Measurements from ENCODE around the gene UBE2V1. TPM values are rescaled to one million over a fixed set of nuclear protein-coding genes. Genes with fewer than 3 reads are reported as not detected.
A peak's percentile ranks its signal among the peaks of the same experiment; 100 is the strongest.
"Not testable (repeated sequence)": the region's sequence is repeated elsewhere in the genome, so short reads cannot be mapped to it uniquely, and the experiment has no call there.

Gene UBE2V1
- total RNA-seq, 2 experiments from 2014 or later = 150 to 156 TPM

DNA sequence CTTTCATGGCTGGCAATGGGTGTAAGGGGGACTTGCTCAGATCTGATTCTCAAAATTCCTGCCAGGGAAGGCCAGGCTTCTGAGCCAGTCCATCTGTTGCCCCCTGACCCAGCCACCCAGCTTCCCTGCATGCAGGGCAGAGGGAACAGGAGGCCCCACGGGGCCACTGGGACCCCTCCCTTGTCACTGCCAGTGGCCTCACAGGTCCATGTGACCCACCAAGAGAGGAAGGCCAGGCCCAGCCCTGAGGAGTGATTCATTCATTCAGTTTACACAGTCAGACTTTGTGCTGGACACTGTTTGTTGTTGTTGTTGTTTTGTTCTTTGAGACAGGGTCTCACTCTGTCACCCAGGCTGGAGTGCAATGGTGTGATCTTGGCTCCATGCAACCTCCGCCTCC lies 39.5 kb downstream of the UBE2V1 start:
- H3K27me3 Mint-ChIP-seq = peaks cover 4% of the 10 kb centered on the region

DNA sequence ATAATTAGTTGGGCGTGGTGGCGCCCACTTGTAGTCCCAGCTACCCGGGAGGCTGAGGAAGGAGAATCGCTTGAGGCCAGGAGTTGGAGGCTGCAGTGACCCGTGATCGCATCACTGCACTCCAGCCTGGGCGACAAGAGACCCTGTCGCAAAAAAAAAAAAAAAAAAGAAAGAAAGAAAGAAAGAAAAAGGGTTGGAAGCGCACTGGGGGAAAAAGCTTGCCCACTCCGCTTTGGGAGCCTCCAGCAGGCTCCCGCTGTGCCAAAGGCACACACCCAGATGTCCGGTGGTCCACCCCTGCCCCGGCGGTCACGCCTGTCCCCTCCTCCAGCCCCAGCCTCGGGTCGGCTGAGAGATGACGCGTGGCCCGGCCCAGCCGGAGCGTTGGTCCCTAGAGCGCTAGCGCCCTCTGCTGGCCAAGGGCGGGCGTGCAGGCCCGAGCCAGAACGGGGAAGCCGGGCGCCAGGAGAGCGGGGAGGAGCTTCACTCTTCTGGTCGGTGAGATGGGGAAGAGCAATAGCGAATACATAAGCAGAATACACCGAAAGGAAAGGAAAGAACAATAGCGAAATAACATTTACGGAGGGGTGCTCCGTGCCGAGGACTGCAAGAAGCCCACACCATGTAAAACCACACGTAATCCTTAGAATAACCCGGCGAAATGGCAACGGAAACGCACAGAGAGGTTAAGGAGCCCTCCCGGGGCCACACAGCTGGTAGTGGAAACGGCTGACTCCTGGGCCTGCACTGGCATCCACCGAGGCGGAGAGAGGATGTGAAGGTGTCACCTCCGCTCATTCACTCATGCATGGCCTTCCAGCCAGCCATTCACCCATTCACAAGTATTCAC lies 41.7 kb downstream of the UBE2V1 start:
- Mint-ChIP-seq H3K27ac (no peak overlapping the region), H3K36me3 (no peaks in the 10 kb centered on the region), H3K9me3 (no peaks in the 10 kb centered on the region), H3K4me1 (no peaks in the 10 kb centered on the region), H3K27me3 (peaks cover 4% of the 10 kb centered on the region), H3K4me3 (peak overlapping the region; percentile 64)
- DNase-seq = peak; percentile 91

More for the DNA sequence above, 39.5 kb downstream of the UBE2V1 start:
- Mint-ChIP-seq H3K4me3 (no peak overlapping the region), H3K9me3 (no peaks in the 10 kb centered on the region), H3K27ac (no peak overlapping the region), H3K36me3 (no peaks in the 10 kb centered on the region), H3K4me1 (no peaks in the 10 kb centered on the region)
- no peak for DNase-seq

DNA sequence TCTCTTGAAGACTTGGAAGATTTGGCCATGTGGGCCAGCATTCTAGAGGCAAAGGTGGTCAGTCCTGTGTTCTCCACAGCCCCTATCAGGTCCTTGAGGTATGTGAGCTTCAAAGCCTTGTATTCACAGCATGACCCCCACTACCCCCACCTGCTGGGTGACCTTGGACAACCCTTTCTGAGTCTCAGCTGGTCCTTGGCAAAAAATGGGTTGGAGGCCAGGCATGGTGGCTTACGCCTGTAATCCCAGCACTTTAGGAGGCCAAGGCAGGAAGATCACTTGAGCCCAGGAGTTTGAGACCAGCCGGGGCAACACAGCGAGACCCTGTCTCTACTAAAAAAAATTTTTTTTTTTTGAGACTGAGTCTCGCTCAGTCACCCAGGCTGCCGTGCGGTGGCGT lies 42.6 kb downstream of the UBE2V1 start:
- peaks cover 4% of the 10 kb centered on the region for H3K27me3 Mint-ChIP-seq
- no peaks in the 10 kb centered on the region for H3K36me3 Mint-ChIP-seq
- DNase-seq = no peak
- H3K4me3 Mint-ChIP-seq = no peak overlapping the region
- H3K9me3 Mint-ChIP-seq = no peaks in the 10 kb centered on the region
- no peaks in the 10 kb centered on the region for H3K4me1 Mint-ChIP-seq
- H3K27ac Mint-ChIP-seq = no peak overlapping the region

DNA sequence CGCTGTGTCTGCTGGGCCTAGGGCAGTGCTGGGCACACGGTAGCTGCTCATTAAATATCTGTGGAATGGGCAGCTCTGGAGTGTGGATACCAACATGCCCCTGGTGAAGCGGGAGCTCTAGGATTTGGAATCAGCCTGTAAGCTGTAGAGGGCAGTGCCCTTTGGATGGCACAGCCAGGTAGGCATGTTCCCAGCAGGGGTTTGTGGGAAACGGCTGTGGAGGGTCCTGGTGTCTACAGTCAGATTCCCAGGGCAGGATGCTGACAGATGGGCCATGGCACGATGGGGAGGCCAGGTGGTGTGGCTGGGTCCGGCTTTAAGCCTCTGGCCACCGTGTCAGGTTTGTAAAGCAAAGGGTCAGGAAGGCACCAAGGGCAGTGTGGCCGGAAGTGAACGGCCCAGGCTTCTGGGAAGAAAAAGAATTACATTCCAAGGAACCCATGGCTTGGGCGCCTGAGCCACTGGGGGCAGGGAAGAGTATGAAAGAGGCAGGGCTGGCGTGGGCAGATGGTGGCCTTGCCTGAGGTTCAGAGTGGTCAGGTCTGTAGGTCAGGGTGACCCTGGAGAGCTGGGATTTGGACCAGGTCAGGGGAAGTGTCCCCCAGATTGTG lies 44.8 kb downstream of the UBE2V1 start:
- peaks cover 4% of the 10 kb centered on the region for H3K27me3 Mint-ChIP-seq
- no peak overlapping the region for H3K27ac Mint-ChIP-seq
- no peaks in the 10 kb centered on the region for H3K9me3 Mint-ChIP-seq
- DNase-seq = no peak
- H3K36me3 Mint-ChIP-seq = no peaks in the 10 kb centered on the region
- no peaks in the 10 kb centered on the region for H3K4me1 Mint-ChIP-seq
- H3K4me3 Mint-ChIP-seq = no peak overlapping the region

DNA sequence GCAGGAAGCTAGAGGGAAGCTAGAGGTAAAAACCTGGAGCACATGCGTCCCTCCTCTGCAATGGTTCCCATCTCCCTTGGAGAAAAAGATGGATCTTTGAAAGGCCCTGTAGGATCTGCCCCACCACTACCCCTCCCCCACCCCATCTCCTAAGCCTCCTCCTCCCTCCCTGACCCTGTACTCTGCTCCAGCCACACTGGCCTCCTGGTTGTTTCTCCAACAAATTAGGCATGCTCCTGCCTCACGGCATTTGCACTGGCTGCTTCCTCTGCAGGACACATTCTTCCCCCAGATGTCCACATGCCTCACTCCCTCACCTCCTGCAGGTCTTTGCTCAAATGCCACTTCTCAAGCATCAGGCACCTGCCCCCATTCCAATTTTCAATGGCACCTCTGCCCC lies 45.5 kb downstream of the UBE2V1 start:
- Mint-ChIP-seq H3K9me3 (no peaks in the 10 kb centered on the region), H3K4me3 (no peak overlapping the region), H3K4me1 (no peaks in the 10 kb centered on the region), H3K27ac (no peak overlapping the region), H3K27me3 (peaks cover 4% of the 10 kb centered on the region), H3K36me3 (no peaks in the 10 kb centered on the region)
- DNase-seq = no peak

DNA sequence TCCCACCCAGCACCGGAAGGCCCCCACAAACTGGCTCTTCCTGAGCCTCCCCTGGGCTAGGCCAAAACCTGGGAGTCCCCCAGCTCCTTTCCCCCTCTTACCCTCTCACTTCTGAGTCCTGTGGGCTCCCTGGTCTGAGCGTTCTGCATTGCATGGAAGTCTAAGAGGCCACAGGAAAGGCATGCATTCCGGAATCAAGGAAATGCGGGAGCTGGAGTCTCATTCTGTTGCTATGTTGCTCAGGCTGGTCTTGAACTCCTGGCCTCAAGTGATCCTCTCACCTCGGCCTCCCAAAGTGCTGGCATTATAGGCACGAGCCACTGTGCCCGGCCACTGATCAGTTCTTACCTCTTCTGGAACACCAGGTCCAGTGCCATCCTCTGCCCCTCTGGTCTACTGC lies 45.9 kb downstream of the UBE2V1 start:
- no peak overlapping the region for H3K4me3 Mint-ChIP-seq
- no peak overlapping the region for H3K27ac Mint-ChIP-seq
- H3K27me3 Mint-ChIP-seq = peaks cover 4% of the 10 kb centered on the region
- DNase-seq = no peak
- H3K36me3 Mint-ChIP-seq = no peaks in the 10 kb centered on the region
- no peaks in the 10 kb centered on the region for H3K9me3 Mint-ChIP-seq
- no peaks in the 10 kb centered on the region for H3K4me1 Mint-ChIP-seq

DNA sequence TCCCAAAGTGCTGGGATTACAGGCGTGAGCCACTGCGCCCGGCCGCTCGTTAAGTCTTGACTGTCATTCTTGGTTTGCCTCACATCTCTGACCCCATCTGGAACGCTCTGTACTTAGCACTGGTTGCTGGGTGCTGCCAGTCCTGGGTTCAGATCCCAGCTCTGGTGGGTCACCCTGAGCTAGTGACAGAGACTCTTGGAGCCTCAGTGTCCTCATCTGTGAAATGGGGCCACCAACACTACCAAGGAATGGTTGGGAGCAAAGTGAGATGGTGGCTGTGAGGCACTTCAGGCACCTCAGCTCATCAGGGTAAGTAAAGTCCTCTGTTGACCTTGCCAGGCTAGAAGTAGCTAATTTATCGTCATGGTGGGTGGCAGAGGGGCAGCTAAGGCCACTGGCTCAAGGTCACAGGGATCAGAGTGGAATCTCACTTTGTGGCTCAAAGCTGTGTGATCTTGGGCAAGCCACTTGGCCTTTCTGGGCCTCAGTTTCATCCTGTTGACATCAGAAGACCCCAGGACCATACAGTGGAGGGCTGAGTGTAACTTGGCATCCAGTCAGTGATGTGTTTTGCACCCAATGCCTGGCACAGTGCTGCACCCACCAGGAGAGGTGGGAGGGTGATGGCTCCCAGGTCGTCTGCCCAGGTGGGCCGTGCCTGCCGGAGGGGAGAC lies 46.7 kb downstream of the UBE2V1 start:
- no peaks in the 10 kb centered on the region for H3K4me1 Mint-ChIP-seq
- H3K4me3 Mint-ChIP-seq = no peak overlapping the region
- H3K36me3 Mint-ChIP-seq = no peaks in the 10 kb centered on the region

DNA sequence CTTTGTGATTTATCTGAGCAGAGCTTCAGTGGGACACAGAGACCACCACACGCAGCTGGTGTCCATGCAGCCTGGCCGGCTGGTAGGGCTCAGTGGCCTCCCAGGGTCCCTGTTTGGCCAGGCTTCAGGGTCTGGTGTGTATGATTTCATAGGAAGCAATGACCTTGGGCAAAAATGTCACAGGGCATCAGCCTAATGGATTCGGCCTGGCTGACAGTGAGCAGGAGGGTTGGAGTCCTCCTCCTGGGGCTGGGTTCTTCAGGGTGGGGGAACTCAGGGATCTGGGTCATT lies 47.7 kb downstream of the UBE2V1 start:
- Mint-ChIP-seq H3K4me1 (no peaks in the 10 kb centered on the region), H3K9me3 (no peaks in the 10 kb centered on the region), H3K4me3 (no peak overlapping the region), H3K36me3 (no peaks in the 10 kb centered on the region), H3K27me3 (peaks cover 4% of the 10 kb centered on the region), H3K27ac (no peak overlapping the region)
- no peak for DNase-seq

More for the DNA sequence above, 46.7 kb downstream of the UBE2V1 start:
- peaks cover 4% of the 10 kb centered on the region for H3K27me3 Mint-ChIP-seq
- DNase-seq = no peak
- no peaks in the 10 kb centered on the region for H3K9me3 Mint-ChIP-seq
- no peak overlapping the region for H3K27ac Mint-ChIP-seq

DNA sequence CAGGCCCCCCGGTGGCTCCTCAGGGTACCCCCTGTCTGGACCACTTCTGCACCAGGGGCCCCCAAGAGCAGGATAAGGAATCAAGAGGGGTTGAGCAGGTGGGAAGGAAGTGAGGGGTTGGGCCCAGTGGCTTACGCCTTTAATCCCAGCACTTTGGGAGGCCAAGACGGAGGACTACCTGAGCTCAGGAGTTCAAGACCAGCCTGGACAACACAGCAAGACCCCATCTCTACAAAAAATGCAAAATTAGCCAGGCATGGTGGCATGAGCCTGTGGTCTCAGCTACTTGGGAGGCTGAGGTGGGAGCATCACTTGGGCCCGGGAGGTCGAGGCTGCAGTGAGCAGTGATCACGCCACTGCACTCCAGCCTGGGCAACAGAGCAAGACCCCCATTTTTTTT lies 49.2 kb downstream of the UBE2V1 start:
- H3K4me1 Mint-ChIP-seq, H3K9me3 Mint-ChIP-seq, H3K4me3 Mint-ChIP-seq, H3K27ac Mint-ChIP-seq, H3K36me3 Mint-ChIP-seq, DNase-seq, H3K27me3 Mint-ChIP-seq: not testable (repeated sequence)

DNA sequence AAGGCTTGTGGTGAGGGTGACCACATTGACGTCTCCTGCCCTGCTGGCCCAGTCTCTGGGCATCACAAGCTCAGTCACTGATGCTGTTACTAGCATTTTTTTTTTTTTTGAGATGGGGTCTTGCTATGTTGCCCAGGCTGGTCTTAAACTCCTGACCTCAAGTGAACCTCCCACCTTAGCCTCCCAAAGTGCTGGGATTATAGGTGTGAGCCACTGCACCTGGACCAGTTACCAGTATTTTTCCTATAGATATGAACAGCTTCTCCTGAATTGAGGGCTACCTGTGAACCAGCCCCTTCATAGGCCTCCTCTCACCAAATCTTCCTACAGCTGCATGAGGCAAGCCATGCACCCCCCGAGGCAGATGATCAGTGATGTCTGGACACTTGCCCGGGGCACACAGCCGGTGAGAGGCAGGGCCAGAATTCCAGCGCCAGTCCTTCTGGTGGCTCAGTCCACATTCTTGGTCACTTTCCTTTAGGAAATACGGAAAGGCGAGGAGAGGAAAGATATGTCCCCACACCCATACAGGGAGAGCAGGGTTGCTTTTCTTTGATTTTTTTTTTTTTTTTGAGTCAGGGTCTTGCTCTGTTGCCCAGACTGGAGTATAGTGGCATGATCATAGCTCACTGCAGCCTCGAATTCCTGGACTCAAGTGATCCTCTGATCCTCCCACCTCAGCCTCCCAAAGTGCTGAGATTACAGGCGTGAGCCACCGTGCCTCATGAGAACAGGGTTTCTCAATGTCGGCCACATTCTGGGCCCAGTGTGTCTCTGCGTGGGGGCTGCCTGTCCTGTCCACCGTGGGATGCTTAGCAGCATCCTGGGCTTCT lies 50.7 kb downstream of the UBE2V1 start:
- Mint-ChIP-seq H3K27me3 (no peaks in the 10 kb centered on the region), H3K4me1 (no peaks in the 10 kb centered on the region), H3K36me3 (no peaks in the 10 kb centered on the region), H3K4me3 (no peak overlapping the region), H3K9me3 (no peaks in the 10 kb centered on the region), H3K27ac (no peak overlapping the region)
- no peak for DNase-seq

DNA sequence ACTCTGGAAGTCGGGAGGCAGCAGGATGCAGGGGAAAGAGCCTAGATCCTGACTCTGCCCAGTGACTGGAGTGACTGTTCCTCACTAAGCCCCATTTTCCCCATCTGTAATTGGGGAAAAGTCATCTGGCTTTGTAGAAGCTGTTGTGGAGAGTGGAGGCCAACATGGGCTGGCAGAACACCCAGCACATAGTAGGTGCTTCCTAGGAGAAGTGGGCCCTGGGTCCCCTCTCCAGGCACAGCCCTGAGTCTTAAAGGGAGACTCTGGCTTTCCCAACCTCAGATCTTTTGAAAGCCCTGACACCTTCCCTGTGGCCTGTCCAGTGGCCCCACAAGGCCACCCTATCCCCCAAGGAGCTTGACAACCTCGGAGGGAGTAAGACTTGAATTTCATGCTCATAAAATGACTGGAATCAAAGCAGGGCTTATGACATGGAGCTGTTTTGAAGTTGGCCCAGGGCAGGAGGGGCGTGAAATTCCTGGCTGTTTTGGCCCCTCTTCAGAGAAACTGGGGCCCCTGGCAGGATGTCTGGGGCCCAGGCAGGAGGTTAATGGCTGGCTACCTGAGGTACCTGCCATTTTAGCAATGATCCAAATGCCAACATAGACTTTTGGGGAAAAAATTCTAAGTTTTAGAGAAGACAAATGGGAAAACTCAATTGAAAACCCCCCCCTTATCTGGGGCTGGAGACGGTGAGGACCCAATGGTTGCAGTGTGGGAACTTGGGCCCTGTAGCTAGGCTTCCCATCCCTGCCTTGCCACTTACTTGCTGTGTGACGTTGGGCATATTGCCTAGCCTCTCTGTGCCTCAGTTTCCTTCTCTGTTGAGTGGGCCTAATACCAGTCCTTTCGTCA lies 51.6 kb downstream of the UBE2V1 start:
- H3K27ac Mint-ChIP-seq = no peak overlapping the region
- no peaks in the 10 kb centered on the region for H3K4me1 Mint-ChIP-seq
- no peaks in the 10 kb centered on the region for H3K36me3 Mint-ChIP-seq
- H3K27me3 Mint-ChIP-seq = no peaks in the 10 kb centered on the region
- H3K9me3 Mint-ChIP-seq = no peaks in the 10 kb centered on the region
- DNase-seq = no peak
- H3K4me3 Mint-ChIP-seq = no peak overlapping the region

DNA sequence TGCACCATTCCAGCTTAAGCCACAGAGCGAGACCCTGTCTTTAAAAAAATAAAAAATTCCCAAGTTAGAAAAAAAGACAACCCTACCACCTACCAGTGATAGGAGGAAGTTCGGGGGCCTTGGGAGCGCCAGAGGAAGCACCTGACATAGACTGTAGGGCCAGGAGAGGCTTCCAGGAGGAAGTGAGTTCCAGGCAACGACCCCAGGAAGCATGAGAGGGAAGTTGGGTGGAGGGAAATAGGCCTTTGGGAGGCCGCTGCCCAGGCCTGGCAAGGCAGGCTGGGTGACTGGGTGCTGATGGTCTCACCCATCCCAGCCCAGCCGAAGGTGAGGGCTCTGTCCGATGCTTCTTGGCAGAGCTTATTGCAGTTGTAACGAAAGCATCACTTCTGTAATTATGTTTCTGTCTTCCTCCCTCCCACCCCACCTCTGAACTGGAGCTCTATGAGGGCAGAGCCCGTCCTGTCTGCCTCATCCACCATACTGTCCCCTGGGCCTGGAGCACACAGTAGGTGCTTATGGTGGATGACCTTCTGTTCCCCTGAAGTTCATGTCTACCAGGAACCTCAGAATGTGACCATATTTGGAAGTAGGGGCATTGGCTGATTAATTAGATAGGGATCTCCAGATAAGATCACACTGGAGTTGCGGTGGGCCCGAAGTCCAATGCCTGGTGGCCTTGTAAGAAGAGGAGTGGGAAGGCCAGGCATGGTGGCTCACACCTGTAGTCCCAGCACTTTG lies 54.1 kb downstream of the UBE2V1 start:
- no peak for DNase-seq
- Mint-ChIP-seq H3K4me1 (no peaks in the 10 kb centered on the region), H3K9me3 (no peaks in the 10 kb centered on the region), H3K4me3 (no peak overlapping the region), H3K36me3 (no peaks in the 10 kb centered on the region), H3K27ac (no peak overlapping the region), H3K27me3 (peaks cover under 1% of the 10 kb centered on the region)

DNA sequence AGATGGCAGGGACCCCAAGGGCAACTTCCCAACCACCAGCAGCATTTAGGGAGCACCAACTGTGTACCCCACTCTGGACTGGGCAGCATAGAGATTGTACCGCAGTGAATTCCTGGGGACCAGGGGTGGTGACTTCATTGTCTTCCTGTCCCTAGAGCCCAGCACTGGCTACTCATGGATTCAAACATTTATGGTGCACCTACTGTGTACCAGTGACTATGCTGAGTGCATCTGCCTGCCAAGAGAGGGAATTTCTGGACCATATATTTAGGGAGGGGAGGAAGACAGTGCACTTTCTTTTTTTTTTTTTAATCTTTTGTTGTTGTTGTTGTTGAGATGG lies 55.3 kb downstream of the UBE2V1 start:
- H3K4me3 Mint-ChIP-seq = no peak overlapping the region
- H3K27me3 Mint-ChIP-seq = peaks cover 4% of the 10 kb centered on the region
- no peaks in the 10 kb centered on the region for H3K9me3 Mint-ChIP-seq
- DNase-seq = no peak
- no peaks in the 10 kb centered on the region for H3K4me1 Mint-ChIP-seq
- H3K27ac Mint-ChIP-seq = no peak overlapping the region
- H3K36me3 Mint-ChIP-seq = no peaks in the 10 kb centered on the region
